AG10803 (cell line): Measurements from ENCODE around the gene RAD51B.
A peak's percentile ranks its signal among the peaks of the same experiment; 100 is the strongest.

Experiments used
- DNase-seq: peaks from one replicate; pipeline ENCODE4 v3.0.0; 2010; ENCODE audit warnings: low read depth
- H3K4me3 ChIP-seq: 2 replicates; pipeline ENCODE4 v1.5.1; 2011; ENCODE audit warnings: mild to moderate bottlenecking, low read length, control low read depth
- CTCF ChIP-seq: conservative IDR thresholded peaks from 2 replicates; pipeline ENCODE4 v1.5.1; 2011; ENCODE audit warnings: mild to moderate bottlenecking, low read length, control low read depth, inconsistent platforms

The RAD51B gene

GRCh38 chr14:67934087-67934486, 114.5 kb downstream of the RAD51B start:
- peak; percentile 79 for TF ChIP-seq CTCF
- H3K4me3 ChIP-seq, result no peak overlapping the region
- peak; percentile 85 for DNase-seq

DNA sequence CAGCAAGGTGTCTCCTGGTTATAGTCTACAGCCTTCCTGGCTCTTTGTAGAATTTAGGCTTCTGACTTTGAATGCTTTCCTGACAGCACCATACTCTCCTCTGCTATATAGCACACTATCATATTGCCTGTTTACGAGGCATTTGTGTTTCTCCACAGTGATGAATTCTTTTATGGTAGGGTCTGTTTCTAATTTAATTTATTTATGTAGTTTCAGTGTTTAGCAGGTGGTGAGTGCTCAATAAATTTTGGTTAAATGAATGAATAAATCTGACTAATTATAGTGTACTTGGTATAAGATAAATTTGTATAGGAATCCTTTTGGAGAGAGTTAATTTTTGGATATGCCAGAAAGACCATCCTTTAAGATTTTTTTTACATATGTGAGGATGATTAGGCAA, 115.3 kb downstream of the RAD51B start:
- H3K4me3 ChIP-seq, result no peak overlapping the region
- DNase-seq, result no peak
- no peak for TF ChIP-seq CTCF

GRCh38 chr14:67935371-67935770, 115.8 kb downstream of the RAD51B start:
- TF ChIP-seq CTCF, result no peak
- no peak for DNase-seq
- no peak overlapping the region for H3K4me3 ChIP-seq

DNA sequence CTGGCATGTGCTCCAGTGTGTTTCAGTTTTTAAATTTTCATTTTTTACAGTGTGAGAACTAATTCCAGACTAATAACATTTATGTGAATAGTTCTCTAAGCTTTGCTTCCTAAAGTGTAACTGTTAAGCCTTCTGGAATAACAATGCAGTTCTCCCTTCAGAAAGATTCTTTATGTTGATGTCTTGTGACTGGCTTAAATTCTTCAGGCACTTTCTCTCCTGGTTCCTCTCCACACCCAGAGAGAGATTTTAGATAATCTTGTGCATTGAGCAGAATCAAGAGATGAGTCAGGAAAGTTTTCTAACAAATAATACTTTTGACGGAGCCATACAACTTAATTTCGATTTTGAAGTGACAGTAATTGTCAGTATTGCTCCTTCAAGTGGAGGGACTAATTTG, 118.5 kb downstream of the RAD51B start:
- H3K4me3 ChIP-seq, result no peak overlapping the region
- TF ChIP-seq CTCF, result no peak
- no peak for DNase-seq

DNA sequence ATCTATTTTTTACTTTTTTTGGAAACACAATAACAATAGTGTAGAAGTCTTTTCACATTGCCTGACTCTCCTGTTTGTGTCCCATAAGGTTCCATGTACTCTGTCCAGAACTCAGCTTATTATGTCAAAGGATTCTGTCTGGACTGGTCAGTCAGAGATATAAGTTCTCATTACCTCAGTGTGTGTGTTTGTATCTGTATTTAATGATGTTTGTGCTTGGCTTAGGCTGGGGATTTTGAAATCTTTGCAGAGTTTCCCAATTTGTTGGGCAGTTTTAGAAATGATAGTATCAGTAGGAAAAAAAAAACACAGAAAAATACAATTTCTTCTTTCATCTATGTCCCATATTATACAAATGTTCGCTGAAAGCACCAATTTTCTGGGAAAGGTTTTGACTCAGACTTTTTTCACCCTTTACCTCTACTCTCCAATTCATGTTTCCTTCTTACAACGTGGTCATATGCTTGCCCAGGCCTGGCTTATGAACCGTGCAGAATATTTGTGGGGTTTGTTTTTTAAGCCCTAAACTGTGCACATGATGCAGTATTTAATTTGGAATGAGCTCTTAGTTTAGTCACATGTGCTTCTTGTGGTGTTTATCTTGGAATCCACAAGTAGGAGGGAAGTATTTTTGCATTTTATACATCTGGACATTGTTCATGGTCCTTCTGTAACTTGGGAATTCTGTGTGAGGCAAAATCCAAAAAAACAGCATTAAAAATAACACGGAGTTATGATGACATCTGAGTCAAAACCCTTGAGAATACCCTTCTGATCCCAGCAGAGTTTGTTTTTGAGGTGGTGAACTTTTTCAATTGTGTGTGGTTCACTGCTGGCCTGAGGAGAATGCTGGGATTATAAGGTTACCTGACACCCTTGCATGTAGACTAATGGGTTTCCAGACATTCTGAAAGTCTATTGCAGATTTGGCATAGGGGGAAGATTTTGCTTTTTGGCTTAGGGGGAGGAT, 121.2 kb downstream of the RAD51B start:
- no peak for TF ChIP-seq CTCF
- no peak overlapping the region for H3K4me3 ChIP-seq
- peak; percentile 92 for DNase-seq

- TF ChIP-seq CTCF, result no peak
- peak; percentile 23 for DNase-seq
- H3K4me3 ChIP-seq, result no peak overlapping the region
Observed at GRCh38 chr14:67941456-67942018, 122.0 kb downstream of the RAD51B start.
